ENCODE results near the gene ADAT2. TPM values are rescaled to one million over a fixed set of nuclear protein-coding genes. Genes with fewer than 3 reads are reported as not detected.

The ADAT2 gene
- total and polyA plus RNA-seq, 2 of the 13 experiments (the other 11 are each of a cell fraction or from before 2014, with no cell fraction given), result 10.5 to 18.3 TPM

- TF ChIP-seq PAF1 (CRISPR knock-in tag; IDR thresholded peaks at IDR 0.05) (no peak), ZSCAN12 (CRISPR knock-in tag; IDR thresholded peaks at IDR 0.05) (no peak), AHR (CRISPR knock-in tag; IDR thresholded peaks at IDR 0.05) (no peak), ZNF850 (CRISPR knock-in tag; conservative IDR thresholded peaks at IDR 0.05) (no peak), DPF2 (CRISPR knock-in tag; IDR thresholded peaks at IDR 0.05; ENCODE audit: borderline replicate concordance, low read depth) (peak; percentile 81), HNF4G (IDR thresholded peaks at IDR 0.05; ENCODE audit: borderline replicate concordance, low read depth, low read length) (peak; percentile 55; the same call in 1 of the 2 replicates), HNF4G (CRISPR knock-in tag; IDR thresholded peaks at IDR 0.05; ENCODE audit: borderline replicate concordance, low read depth) (no peak), TBX2 (CRISPR knock-in tag; IDR thresholded peaks at IDR 0.05; ENCODE audit: borderline replicate concordance) (peak; percentile 46; the same call in 1 of the 2 replicates), ZNF343 (CRISPR knock-in tag; IDR thresholded peaks at IDR 0.05) (no peak), GTF3A (CRISPR knock-in tag; conservative IDR thresholded peaks at IDR 0.05) (no peak), YEATS2 (CRISPR knock-in tag; IDR thresholded peaks at IDR 0.05; ENCODE audit: borderline replicate concordance) (no peak), SYNCRIP (IDR thresholded peaks at IDR 0.05; ENCODE audit: insufficient read depth, low read depth, low read length) (no peak), HMG20B (CRISPR knock-in tag; conservative IDR thresholded peaks at IDR 0.05) (peak; percentile 48; the same call in 1 of the 2 replicates), JARID2 (CRISPR knock-in tag; IDR thresholded peaks at IDR 0.05; ENCODE audit: insufficient replicate concordance) (no peak), NONO (IDR thresholded peaks at IDR 0.05) (no peak), NONO (CRISPR knock-in tag; conservative IDR thresholded peaks at IDR 0.05) (peak; percentile 46; the same call in 1 of the 2 replicates), ZSCAN5A (CRISPR knock-in tag; IDR thresholded peaks at IDR 0.05; ENCODE audit: borderline replicate concordance) (no peak), HMGXB3 (CRISPR knock-in tag; IDR thresholded peaks at IDR 0.05; ENCODE audit: borderline replicate concordance) (0 out of 2 replicates have a peak, but pooled peaks have one; percentile 43), SOX13 (IDR thresholded peaks at IDR 0.05) (no peak), SOX13 (CRISPR knock-in tag; conservative IDR thresholded peaks at IDR 0.05 in 1 of 2, IDR thresholded peaks at IDR 0.05 in 1 of 2) (peak in 1 of 2 experiments; percentile 67; a peak in 2 of 4 replicates), THAP8 (CRISPR knock-in tag; IDR thresholded peaks at IDR 0.05; ENCODE audit: borderline replicate concordance) (no peak)
These were observed 17.9 kb downstream of the ADAT2 start (continued) for GRCh38 chr6:143432588-143432987.
